HG03159 (cell line): Measurements from ENCODE around the gene RTN4R.

Experiments used
- ATAC-seq: cut with Tn5 transposase; IDR thresholded peaks from one replicate; pipeline ENCODE4 v1.9.1; 2021; ENCODE audit warnings: mild to moderate bottlenecking, moderate library complexity; ENCODE audit not compliant: unreplicated experiment

RTN4R gene

DNA sequence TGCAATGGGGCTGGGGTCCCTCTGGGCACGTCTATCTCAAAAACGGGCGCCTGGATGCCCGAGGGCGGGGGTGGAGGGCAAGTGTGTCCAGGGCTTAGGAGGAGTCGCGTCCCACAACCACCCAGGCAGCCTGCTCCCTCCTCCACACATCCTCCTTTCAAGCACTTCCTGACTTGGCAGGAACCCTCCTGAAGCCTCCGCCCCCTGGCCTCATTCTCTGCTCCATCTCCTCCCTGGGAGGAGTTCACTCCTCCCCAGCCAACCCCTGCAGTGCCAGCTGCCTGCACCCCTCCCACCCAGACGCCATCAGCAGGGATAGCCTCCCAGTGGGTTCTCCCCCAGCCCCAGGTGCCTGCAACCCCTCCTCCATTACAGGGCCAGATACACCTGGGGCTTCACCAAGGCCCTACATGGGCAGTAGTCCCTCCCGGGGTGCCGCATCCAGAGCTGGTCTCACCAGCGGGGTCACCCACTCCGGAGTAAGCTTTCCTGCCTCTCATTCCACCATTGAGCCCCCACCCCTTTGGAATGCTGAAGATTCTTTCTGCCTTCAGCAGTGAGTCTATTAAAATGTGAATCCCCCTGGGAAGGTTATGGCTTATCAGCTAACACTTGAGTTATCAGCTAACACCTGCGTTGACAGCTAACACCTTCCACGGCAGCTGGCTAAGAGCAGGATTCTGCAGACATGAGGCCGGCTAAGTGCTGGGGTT, 24.4 kb downstream of the RTN4R start:
- no peak for ATAC-seq

- ATAC-seq, result no peak
Measured at GRCh38 chr22:20243176-20243536, 25.0 kb downstream of the RTN4R start.

DNA sequence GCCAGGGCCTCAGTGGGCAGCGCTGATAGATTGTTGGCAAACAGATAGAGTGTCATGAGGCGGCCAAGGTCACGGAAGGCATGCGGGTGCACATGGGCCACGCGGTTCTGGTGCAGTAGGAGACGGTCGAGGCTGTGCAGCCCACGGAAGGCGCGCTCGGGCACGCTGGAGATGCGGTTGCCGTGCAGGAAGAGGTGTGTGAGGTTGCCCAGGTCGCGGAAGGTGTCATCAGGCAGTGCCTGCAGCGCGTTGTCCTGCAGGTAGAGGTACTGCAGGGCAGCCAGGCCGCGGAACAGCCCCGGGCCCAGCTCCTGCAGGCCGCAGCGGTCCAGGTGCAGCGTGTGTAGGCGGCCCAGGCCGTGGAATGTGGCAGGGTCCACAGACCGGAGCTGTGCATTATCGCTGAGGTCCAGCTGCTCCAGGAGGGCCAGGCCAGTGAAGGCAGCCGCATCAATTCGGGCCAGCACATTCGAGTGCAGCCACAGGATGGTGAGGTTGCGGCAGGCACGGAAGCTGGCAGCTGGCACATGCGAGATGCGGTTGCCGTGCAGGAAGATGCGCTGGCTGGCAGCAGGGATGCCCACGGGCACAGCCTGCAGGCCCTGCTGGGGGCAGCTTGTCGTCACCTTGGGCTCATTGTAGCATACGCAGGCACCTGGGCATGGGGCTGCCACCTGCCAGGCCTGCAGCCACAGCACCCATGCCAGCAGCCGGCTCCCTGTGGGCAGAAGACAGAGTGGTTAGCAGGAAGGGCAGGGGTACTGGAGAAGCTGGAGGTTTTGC, 25.5 kb downstream of the RTN4R start:
- no peak for ATAC-seq

DNA sequence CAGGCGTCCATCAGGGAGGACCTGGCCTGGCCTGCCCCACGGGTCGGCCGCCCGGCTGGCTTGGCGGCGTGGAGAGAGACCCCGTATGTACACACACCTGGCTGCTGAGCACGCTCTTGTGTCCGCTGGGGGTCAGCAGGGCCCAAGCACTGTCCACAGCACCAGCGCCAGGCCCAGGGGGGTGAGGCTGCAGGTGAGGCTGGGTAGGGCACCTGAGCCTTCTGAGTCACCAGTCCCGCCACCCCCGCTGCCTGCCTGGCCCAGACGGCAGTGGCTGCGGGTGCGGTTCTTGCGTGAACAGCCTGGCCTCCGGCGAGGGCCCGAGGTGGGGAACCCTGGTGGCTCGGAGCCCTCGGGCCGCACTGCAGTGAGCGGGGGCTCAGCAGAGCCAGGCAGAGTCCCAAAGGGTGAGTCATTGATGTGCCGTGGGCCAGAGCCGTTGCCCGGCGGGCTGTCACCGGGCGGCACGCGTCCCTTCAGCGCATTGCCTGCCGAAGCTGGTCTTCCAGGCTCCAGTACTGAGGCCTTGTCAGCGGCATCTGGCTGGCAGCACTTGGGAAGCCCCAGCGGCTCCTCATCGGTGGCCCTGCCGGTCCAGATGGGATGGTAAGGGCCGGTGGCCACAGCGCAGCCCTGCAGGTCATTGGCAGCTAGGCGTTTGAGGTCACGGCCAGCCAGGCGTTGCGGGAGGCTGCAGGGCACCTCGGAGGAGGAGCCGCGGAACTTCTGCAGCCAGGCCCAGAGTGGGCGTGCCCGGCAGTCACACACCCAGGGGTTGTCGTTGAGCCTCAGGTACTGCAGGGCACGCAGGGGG, 26.3 kb downstream of the RTN4R start:
- ATAC-seq, result no peak

DNA sequence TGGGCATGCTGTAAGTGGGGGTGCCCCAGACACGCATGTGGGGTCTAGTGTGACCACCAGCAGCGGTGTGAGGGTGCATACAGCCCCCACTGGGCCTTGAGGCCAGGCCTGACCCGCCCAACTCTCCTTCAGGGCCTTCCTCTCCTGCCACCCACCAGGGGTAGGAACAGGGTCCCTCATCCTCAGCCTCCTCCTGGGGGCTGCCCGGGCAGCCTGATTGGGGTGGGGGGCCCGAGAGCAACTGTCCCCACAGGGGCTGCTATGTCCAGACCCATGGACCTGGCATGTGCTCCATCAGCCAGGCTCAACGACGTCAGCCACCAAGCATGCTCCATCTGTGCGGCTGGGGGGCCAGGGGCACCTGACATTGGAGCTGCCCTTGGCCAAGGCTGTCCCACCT, 27.2 kb downstream of the RTN4R start:
- no peak for ATAC-seq

DNA sequence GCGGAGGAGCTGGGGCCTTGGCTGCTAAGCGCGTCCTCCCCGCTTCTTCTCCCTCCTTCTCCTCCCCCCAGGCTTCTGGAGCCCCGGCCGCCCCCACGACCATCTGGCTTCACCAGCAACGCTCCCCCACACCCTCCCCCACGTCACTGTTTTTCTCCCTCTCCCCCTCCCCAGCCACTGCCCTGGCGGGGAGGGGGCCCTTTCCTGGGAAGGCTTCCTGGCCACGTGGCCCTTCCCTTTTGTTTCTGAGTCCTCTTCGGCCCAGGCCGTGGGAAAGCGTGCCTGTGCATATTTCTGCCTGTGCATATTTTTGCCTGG, 27.7 kb downstream of the RTN4R start:
- ATAC-seq, result no peak

GRCh38 chr22:20239676-20240446, 28.3 kb downstream of the RTN4R start:
- no peak for ATAC-seq

DNA sequence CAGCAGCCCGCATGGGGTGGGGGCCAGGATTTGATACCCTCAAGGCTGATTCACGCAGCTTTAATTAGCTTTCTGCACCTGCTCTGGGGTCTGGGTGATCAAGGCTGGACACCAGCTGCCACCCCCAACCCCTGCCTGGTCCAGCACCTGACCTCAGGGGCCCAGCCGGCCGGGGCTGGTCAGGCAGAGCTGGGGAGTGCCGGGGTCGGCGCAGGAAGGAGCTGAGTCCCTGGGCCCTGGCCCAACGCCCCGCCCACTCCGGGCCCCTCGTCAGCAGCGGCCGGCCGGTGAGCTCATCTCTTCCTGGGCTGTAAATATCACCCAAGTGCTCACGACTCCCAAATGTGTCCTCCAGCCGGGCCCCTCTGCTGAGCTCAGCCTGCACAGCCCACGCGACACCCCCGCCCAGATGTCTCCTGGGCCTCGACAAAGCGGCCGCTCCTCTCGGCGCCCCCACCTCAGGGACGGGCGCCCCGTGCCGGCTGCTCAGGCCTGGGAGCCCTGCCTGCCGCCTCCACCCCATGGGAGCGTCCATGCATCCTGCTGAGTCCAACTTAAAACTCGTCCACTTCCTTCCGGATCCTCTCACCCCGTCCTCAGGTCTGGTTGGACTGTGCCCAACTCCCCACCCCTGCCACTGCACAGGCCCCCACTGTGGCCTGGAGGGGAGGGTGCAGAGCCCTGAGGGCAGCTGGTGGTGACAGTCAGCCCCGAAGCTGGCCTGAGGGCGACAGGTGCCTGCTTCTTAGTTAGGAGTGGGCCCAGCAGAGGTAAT, 29.0 kb downstream of the RTN4R start:
- no peak for ATAC-seq

- no peak for ATAC-seq
Measured at GRCh38 chr22:20238536-20238900, 29.6 kb downstream of the RTN4R start.

GRCh38 chr22:20237480-20238440, 30.4 kb downstream of the RTN4R start:
- no peak for ATAC-seq

DNA sequence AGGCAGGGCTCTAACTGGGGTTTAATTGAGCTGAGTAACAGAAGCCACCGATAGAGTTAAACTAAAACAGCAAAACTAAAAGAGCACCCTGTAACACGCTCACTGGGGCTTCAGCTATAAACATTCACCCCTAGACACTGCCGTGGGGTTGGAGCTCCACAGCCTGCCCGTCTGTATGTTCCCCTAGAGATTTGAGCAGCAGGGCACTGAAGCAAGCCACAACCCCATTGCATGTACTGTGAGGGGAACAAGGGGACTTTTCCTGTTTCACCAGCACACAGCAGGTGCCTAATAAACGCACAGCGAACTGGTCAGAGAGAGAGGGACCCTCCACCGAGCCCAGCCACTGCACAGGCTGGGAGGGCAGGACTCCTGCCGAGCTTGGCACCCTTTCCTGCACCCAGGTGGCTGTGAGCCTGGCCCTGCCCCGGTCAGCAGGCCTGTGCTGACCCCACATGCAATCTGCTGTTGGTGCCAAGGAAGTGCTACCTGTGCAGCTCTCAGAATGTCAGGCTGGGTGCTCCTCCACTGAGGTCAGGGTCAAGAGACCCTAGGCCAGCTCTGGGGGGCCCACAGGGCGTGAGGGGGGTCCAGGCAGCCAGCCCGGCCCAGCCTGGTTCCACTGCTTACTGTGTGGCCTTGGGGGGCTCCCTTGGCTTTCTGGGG, 31.9 kb downstream of the RTN4R start:
- no peak for ATAC-seq

GRCh38 chr22:20235389-20235991, 32.6 kb downstream of the RTN4R start:
- ATAC-seq, result no peak

GRCh38 chr22:20234760-20235388, 33.2 kb downstream of the RTN4R start:
- no peak for ATAC-seq

DNA sequence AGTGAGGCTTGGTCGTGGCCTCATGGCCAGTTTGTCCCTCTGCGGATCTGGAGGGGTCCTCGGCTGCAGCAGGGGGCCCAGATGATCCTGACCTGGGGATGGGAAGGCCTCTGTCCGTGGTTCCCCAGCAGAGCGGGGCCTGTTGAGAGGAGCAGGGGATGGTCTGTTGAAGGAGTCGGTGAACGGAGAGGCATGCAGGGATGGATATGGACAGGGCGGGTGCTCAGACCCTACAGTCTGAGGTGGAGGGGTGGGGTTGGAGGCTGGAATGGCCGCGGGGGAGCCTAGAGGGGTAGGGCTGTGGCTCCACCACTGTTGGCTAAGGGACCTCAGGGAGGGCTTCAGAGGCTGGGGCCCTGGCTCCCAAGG, 33.8 kb downstream of the RTN4R start:
- ATAC-seq, result no peak

- no peak for ATAC-seq
Measured at GRCh38 chr22:20233351-20234313, 34.5 kb downstream of the RTN4R start.

GRCh38 chr22:20232781-20233180, 35.3 kb downstream of the RTN4R start:
- ATAC-seq, result no peak

DNA sequence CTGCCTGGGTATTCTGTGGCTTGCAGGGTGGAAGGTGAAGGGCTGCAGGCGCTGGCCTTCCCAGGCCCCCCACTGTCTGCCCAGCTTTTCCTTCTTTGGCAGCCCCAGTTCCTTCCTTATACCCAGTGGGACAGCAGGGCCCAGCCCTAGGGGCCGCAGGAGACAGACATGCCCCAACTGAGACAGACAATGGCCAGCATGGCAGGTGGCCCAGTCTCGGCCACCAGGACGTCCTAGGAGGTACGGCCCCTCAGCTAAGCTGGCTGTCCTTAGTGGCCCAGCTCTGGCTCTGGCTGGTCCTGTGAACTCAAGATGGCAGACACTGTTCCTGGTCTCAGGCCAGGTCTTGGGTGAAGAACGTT, 35.9 kb downstream of the RTN4R start:
- ATAC-seq, result no peak
